GM23338 (cell line): ENCODE results near the gene TIPRL. TPM values are rescaled to one million over a fixed set of nuclear protein-coding genes. Genes with fewer than 3 reads are reported as not detected.

ENCODE experiments used
- ATAC-seq: fragments of 200-7000 bp; cut with Tn5 transposase; 3 replicates; pipeline ENCODE4 v1.9.1; 2020
- DNase-seq: peaks from one replicate; pipeline ENCODE4 v3.0.0-alpha.2; 2015; ENCODE audit warnings: low spot score
- H2AFZ ChIP-seq: fragments of 200-600 bp; sonication (generic); 2 replicates; pipeline ENCODE4 v1.8.0; 2016; ENCODE audit warnings: antibody characterized with exemption, mild to moderate bottlenecking, moderate library complexity
- H3F3A ChIP-seq: fragments of 200-600 bp; sonication (generic); replicated peaks from 2 replicates; pipeline ENCODE4 v1.8.0; 2017; ENCODE audit warnings: antibody characterized with exemption, mixed run types, low read depth
- H3K27ac ChIP-seq: fragments of 200-600 bp; sonication (generic); 2 replicates; pipeline ENCODE4 v1.6.1; 2016; ENCODE audit warnings: low read depth
- H3K27me3 ChIP-seq: fragments of 200-600 bp; sonication (generic); 2 replicates; pipeline ENCODE4 v1.8.0; 2016; ENCODE audit warnings: mild to moderate bottlenecking, mixed run types, moderate library complexity; ENCODE audit not compliant: insufficient read depth
- H3K36me3 ChIP-seq: fragments of 200-600 bp; sonication (generic); 2 replicates; pipeline ENCODE4 v1.8.0; 2016; ENCODE audit warnings: mild to moderate bottlenecking; ENCODE audit not compliant: insufficient read depth
- H3K4me1 ChIP-seq: fragments of 200-600 bp; sonication (generic); 2 replicates; pipeline ENCODE4 v1.8.0; 2016; ENCODE audit warnings: mild to moderate bottlenecking, moderate library complexity; ENCODE audit not compliant: insufficient read depth
- H3K4me2 ChIP-seq: fragments of 200-600 bp; sonication (generic); 2 replicates; pipeline ENCODE4 v1.7.1; 2017; ENCODE audit warnings: mixed run types
- H3K4me3 ChIP-seq: fragments of 200-600 bp; sonication (generic); 2 replicates; pipeline ENCODE4 v1.6.1; 2016; ENCODE audit warnings: mixed run types
- H3K79me2 ChIP-seq: fragments of 200-600 bp; sonication (generic); replicated peaks from 2 replicates; pipeline ENCODE4 v1.8.0; 2017; ENCODE audit warnings: mild to moderate bottlenecking; ENCODE audit not compliant: insufficient read depth
- H3K9me2 ChIP-seq: fragments of 200-600 bp; sonication (generic); 2 replicates; pipeline ENCODE4 v1.8.0; 2017; ENCODE audit not compliant: insufficient read depth
- H4K20me1 ChIP-seq: fragments of 200-600 bp; sonication (generic); replicated peaks from 2 replicates; pipeline ENCODE4 v1.8.0; 2017; ENCODE audit warnings: mild to moderate bottlenecking; ENCODE audit not compliant: insufficient read depth
- H3K27ac Mint-ChIP-seq: 2 replicates; pipeline ENCODE4 v1.8.0; 2020; ENCODE audit warnings: inconsistent platforms, mild to moderate bottlenecking, moderate library complexity, mixed read lengths
- H3K27me3 Mint-ChIP-seq: 3 replicates; pipeline ENCODE4 v1.8.0; 2022; ENCODE audit warnings: low read depth, mild to moderate bottlenecking, moderate library complexity, mixed read lengths, inconsistent platforms; ENCODE audit not compliant: insufficient read depth, poor library complexity
- H3K36me3 Mint-ChIP-seq: 3 replicates; pipeline ENCODE4 v1.8.0; 2021; ENCODE audit warnings: low read depth, mild to moderate bottlenecking, inconsistent platforms, moderate library complexity, mixed read lengths
- H3K4me1 Mint-ChIP-seq: 3 replicates; pipeline ENCODE4 v1.8.0; 2020; ENCODE audit warnings: mild to moderate bottlenecking, inconsistent platforms, mixed read lengths
- H3K4me3 Mint-ChIP-seq: 3 replicates; pipeline ENCODE4 v1.8.0; 2021; ENCODE audit warnings: moderate library complexity, mild to moderate bottlenecking, inconsistent platforms, mixed read lengths
- H3K9me3 Mint-ChIP-seq: 3 replicates; pipeline ENCODE4 v1.8.0; 2020; ENCODE audit warnings: moderate library complexity, mild to moderate bottlenecking, inconsistent platforms, mixed read lengths
- CREB1 ChIP-seq: fragments of 250-450 bp; sonication (Bioruptor Pico); IDR thresholded peaks from 2 replicates; pipeline ENCODE4 v1.5.0; 2020; ENCODE audit warnings: low read depth, mild to moderate bottlenecking, moderate library complexity
- CTCF ChIP-seq, 2 experiments: fragments of 200-600 bp in 1 of 2; sonication (generic) in 1 of 2; conservative IDR thresholded peaks; 2 replicates each; pipeline versions ENCODE4 v1.5.1 to v1.6.1; 2016 to 2017; ENCODE audit warnings: antibody characterized with exemption in 2 of 2, low read depth in 2 of 2, mild to moderate bottlenecking in 2 of 2, moderate library complexity in 1 of 2
- ETS1 ChIP-seq: IDR thresholded peaks from 2 replicates; pipeline ENCODE4 v1.6.1; 2016; ENCODE audit warnings: antibody characterized with exemption
- EZH2 ChIP-seq: fragments of 200-600 bp; sonication (generic); IDR thresholded peaks from one replicate; pipeline ENCODE4 v1.8.0; 2017; ENCODE audit warnings: antibody characterized with exemption, mild to moderate bottlenecking, low read depth; ENCODE audit not compliant: unreplicated experiment
- EZH2phosphoT487 ChIP-seq: fragments of 200-600 bp; sonication (generic); IDR thresholded peaks from one replicate; pipeline ENCODE4 v1.8.1; 2018; ENCODE audit warnings: antibody characterized with exemption; ENCODE audit not compliant: unreplicated experiment
- NANOG ChIP-seq: IDR thresholded peaks from 2 replicates; pipeline ENCODE4 v1.6.1; 2016; ENCODE audit warnings: antibody characterized with exemption, borderline replicate concordance
- POLR2AphosphoS5 ChIP-seq: IDR thresholded peaks from 2 replicates; pipeline ENCODE4 v1.6.1; 2016; ENCODE audit warnings: antibody characterized with exemption, low read depth
- STAT1 ChIP-seq: IDR thresholded peaks from one replicate; pipeline ENCODE4 v1.6.1; 2016; ENCODE audit warnings: antibody characterized with exemption; ENCODE audit not compliant: unreplicated experiment
- ZNF114 ChIP-seq: fragments of 250-450 bp; sonication (Bioruptor Pico); IDR thresholded peaks from 2 replicates; pipeline ENCODE4 v1.5.0; 2020; ENCODE audit warnings: mild to moderate bottlenecking, moderate library complexity
- ZNF331 ChIP-seq: fragments of 250-450 bp; sonication (Bioruptor Pico); IDR thresholded peaks from 2 replicates; pipeline ENCODE4 v1.5.0; 2020; ENCODE audit warnings: low read depth, mild to moderate bottlenecking, moderate library complexity
- polyA plus RNA-seq: library from polyadenylated mRNA; unstranded; fragments of >200 nt; fragmentation: Nextera tagmentation; extraction: Ambion mirVana; gene quantifications from 2 replicates; pipeline ENCODE4 v1.2.1, GENCODE V29; 2016
- total RNA-seq: library from RNA; depleted of rRNA; stranded (reverse); fragments of >200 nt; shearing (Covaris generic); gene quantifications from 2 replicates; pipeline ENCODE4 v1.2.3, GENCODE V29; 2014
- TF ChIP-seq, protein P1 (sequence below): IDR thresholded peaks from one replicate; pipeline ENCODE4 v1.6.1; 2018; ENCODE audit warnings: antibody characterized with exemption; ENCODE audit not compliant: unreplicated experiment

TIPRL gene
- total and polyA plus RNA-seq, 2 experiments from 2014 or later, result 15.9 to 32.0 TPM

GRCh38 chr1:168146160-168146539 is 32.6 kb upstream of the TIPRL start:
- no peak overlapping the region for H3K4me3 ChIP-seq
- H3K9me3 Mint-ChIP-seq, result no peaks in the 10 kb centered on the region
- no peak overlapping the region for H2AFZ ChIP-seq
- H3K79me2 ChIP-seq, result no peaks in the 10 kb centered on the region
- no peaks in the 10 kb centered on the region for H4K20me1 ChIP-seq
- H3K4me2 ChIP-seq, result no peak overlapping the region
- peaks cover 7% of the 10 kb centered on the region for H3K4me1 Mint-ChIP-seq
- no peak overlapping the region for H3K27ac ChIP-seq
- no peaks in the 10 kb centered on the region for H3K27me3 ChIP-seq
- TF ChIP-seq CTCF (conservative IDR thresholded peaks at IDR 0.05; ENCODE audit: low read depth in 2 of 2), result no peak
- no peak for TF ChIP-seq NANOG
- no peak for TF ChIP-seq ZNF114
- TF ChIP-seq, protein P1, sequence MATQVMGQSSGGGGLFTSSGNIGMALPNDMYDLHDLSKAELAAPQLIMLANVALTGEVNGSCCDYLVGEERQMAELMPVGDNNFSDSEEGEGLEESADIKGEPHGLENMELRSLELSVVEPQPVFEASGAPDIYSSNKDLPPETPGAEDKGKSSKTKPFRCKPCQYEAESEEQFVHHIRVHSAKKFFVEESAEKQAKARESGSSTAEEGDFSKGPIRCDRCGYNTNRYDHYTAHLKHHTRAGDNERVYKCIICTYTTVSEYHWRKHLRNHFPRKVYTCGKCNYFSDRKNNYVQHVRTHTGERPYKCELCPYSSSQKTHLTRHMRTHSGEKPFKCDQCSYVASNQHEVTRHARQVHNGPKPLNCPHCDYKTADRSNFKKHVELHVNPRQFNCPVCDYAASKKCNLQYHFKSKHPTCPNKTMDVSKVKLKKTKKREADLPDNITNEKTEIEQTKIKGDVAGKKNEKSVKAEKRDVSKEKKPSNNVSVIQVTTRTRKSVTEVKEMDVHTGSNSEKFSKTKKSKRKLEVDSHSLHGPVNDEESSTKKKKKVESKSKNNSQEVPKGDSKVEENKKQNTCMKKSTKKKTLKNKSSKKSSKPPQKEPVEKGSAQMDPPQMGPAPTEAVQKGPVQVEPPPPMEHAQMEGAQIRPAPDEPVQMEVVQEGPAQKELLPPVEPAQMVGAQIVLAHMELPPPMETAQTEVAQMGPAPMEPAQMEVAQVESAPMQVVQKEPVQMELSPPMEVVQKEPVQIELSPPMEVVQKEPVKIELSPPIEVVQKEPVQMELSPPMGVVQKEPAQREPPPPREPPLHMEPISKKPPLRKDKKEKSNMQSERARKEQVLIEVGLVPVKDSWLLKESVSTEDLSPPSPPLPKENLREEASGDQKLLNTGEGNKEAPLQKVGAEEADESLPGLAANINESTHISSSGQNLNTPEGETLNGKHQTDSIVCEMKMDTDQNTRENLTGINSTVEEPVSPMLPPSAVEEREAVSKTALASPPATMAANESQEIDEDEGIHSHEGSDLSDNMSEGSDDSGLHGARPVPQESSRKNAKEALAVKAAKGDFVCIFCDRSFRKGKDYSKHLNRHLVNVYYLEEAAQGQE, result no peak
- TF ChIP-seq STAT1, result no peak
- TF ChIP-seq ZNF331, result no peak
- TF ChIP-seq CREB1 (CRISPR knock-in tag), result no peak
- TF ChIP-seq ETS1, result no peak
- TF ChIP-seq EZH2phosphoT487, result no peak
- no peak overlapping the region for H3K27ac Mint-ChIP-seq
- no peaks in the 10 kb centered on the region for H3K36me3 Mint-ChIP-seq
- H3K4me1 ChIP-seq, result peaks cover 7% of the 10 kb centered on the region; the same call in 1 of the 2 replicates
- no peaks in the 10 kb centered on the region for H3K9me2 ChIP-seq
- H3K36me3 ChIP-seq, result no peaks in the 10 kb centered on the region
- H3K4me3 Mint-ChIP-seq, result no peak overlapping the region
- no peaks in the 10 kb centered on the region for H3F3A ChIP-seq
- H3K27me3 Mint-ChIP-seq, result peaks cover 5% of the 10 kb centered on the region
- ATAC-seq, result no peak
- no peak for DNase-seq

- H3K4me1 Mint-ChIP-seq, result peaks cover 10% of the 10 kb centered on the region
These were observed 32.1 kb upstream of the TIPRL start for GRCh38 chr1:168146626-168147025.

More at GRCh38 chr1:168146626-168147025, 32.1 kb upstream of the TIPRL start:
- no peaks in the 10 kb centered on the region for H3K36me3 Mint-ChIP-seq
- ATAC-seq (no peak), DNase-seq (peak; percentile 13)
- Histone ChIP-seq H3K36me3 (no peaks in the 10 kb centered on the region), H3K27me3 (no peaks in the 10 kb centered on the region), H3F3A (no peaks in the 10 kb centered on the region), H3K79me2 (no peaks in the 10 kb centered on the region), H4K20me1 (no peaks in the 10 kb centered on the region), H3K4me1 (peaks cover 7% of the 10 kb centered on the region; the same call in 1 of the 2 replicates), H3K9me2 (no peaks in the 10 kb centered on the region), H3K27ac (no peak overlapping the region), H3K4me3 (no peak overlapping the region), H2AFZ (0 out of 2 replicates have a peak overlapping the region, but pooled peaks have one; percentile 30), H3K4me2 (no peak overlapping the region)
- H3K4me3 Mint-ChIP-seq, result no peak overlapping the region
- H3K27ac Mint-ChIP-seq, result no peak overlapping the region
- peaks cover 5% of the 10 kb centered on the region for H3K27me3 Mint-ChIP-seq
- H3K9me3 Mint-ChIP-seq, result no peaks in the 10 kb centered on the region
- TF ChIP-seq POLR2AphosphoS5 (no peak), EZH2 (no peak), NANOG (no peak)
